ENCODE measurements around the gene GRIP2.

Gene GRIP2

GRCh38 chr3:14537590-14538450 is 2.3 kb downstream of the GRIP2 start (continued):
- TF ChIP-seq ZBTB1 (tag by site-specific recombination; IDR thresholded peaks at IDR 0.05) = no peak

GRCh38 chr3:14536837-14537589 is 3.1 kb downstream of the GRIP2 start:
- ChIA-PET CTCF (interaction anchor here (0.8 to 1.0 kb wide), 2 partner anchors 9 to 11 kb away, joined by 3 to 4 read pairs; no protein-coding TSS in a partner anchor), POLR2A (no interaction called here)
- no peaks in the 10 kb centered on the region for H3K36me3 ChIP-seq (ENCODE audit: control insufficient read depth in 2 of 2, insufficient read depth in 1 of 2, low read length in 2 of 2)
- H3K27ac ChIP-seq (ENCODE audit: extremely low read depth, low read depth, low read length) = no peak overlapping the region
- no peaks in the 10 kb centered on the region for H3K9me3 ChIP-seq (ENCODE audit: control insufficient read depth, insufficient read depth, low read depth, low read length)
- no peaks in the 10 kb centered on the region for H3K4me1 ChIP-seq (ENCODE audit: control insufficient read depth, insufficient read depth, low read length)
- H3K4me3 ChIP-seq (ENCODE audit: low read depth, low read length) = no peak overlapping the region
- no peak for TF ChIP-seq ZNF174 (tag by site-specific recombination; IDR thresholded peaks at IDR 0.05)
- TF ChIP-seq OSR2 (tag by site-specific recombination; IDR thresholded peaks at IDR 0.05) = peak; percentile 38; the same call in 1 of the 2 replicates
- peak; percentile 89 for TF ChIP-seq ZNF664 (tag by site-specific recombination; IDR thresholded peaks at IDR 0.05)
- no peak for TF ChIP-seq ZNF175 (tag by site-specific recombination; IDR thresholded peaks at IDR 0.05)
- TF ChIP-seq GLIS1 (tag by site-specific recombination; IDR thresholded peaks at IDR 0.05) = 0 out of 2 replicates have a peak, but pooled peaks have one; percentile 16

- Histone ChIP-seq H3K9me3 (ENCODE audit: control insufficient read depth, insufficient read depth, low read depth, low read length) (no peaks in the 10 kb centered on the region), H3K36me3 (ENCODE audit: control insufficient read depth in 2 of 2, insufficient read depth in 1 of 2, low read length in 2 of 2) (no peaks in the 10 kb centered on the region), H3K4me3 (ENCODE audit: low read depth, low read length) (no peak overlapping the region), H3K4me1 (ENCODE audit: control insufficient read depth, insufficient read depth, low read length) (no peaks in the 10 kb centered on the region), H3K27ac (ENCODE audit: extremely low read depth, low read depth, low read length) (no peak overlapping the region)
- CTCF ChIA-PET = interaction anchor here (0.8 to 1.5 kb wide), 3 partner anchors 10 to 14 kb away, joined by 3 to 4 read pairs (median 4); no protein-coding TSS in a partner anchor
- TF ChIP-seq ZNF747 (tag by site-specific recombination; IDR thresholded peaks at IDR 0.05) (no peak), PRDM4 (tag by site-specific recombination; IDR thresholded peaks at IDR 0.05) (no peak), ZBTB17 (tag by site-specific recombination; IDR thresholded peaks at IDR 0.05) (no peak)
- POLR2A ChIA-PET = no interaction called here
Measured at GRCh38 chr3:14536055-14536815, 3.9 kb downstream of the GRIP2 start.

GRCh38 chr3:14535616-14536015 is 4.5 kb downstream of the GRIP2 start:
- H3K9me3 ChIP-seq (ENCODE audit: control insufficient read depth, insufficient read depth, low read depth, low read length) = no peaks in the 10 kb centered on the region
- no peaks in the 10 kb centered on the region for H3K36me3 ChIP-seq (ENCODE audit: control insufficient read depth in 2 of 2, insufficient read depth in 1 of 2, low read length in 2 of 2)
- ChIA-PET CTCF (interaction anchor here (1.5 kb wide), 1 partner anchor 14 kb away, joined by 4 read pairs; no protein-coding TSS in a partner anchor), POLR2A (no interaction called here)
- no peaks in the 10 kb centered on the region for H3K4me1 ChIP-seq (ENCODE audit: control insufficient read depth, insufficient read depth, low read length)
- TF ChIP-seq ZNF132 (tag by site-specific recombination; IDR thresholded peaks at IDR 0.05; ENCODE audit: borderline replicate concordance) (no peak), ZSCAN4 (tag by site-specific recombination; IDR thresholded peaks at IDR 0.05) (no peak), ZNF626 (tag by site-specific recombination; IDR thresholded peaks at IDR 0.05) (no peak), SCRT2 (tag by site-specific recombination; IDR thresholded peaks at IDR 0.05) (no peak)
- no peak overlapping the region for H3K4me3 ChIP-seq (ENCODE audit: low read depth, low read length)
- H3K27ac ChIP-seq (ENCODE audit: extremely low read depth, low read depth, low read length) = no peak overlapping the region
